Fibroblast of skin of right quadriceps (primary cell): ENCODE data around the gene SPRR3.
A peak's percentile ranks its signal among the peaks of the same experiment; 100 is the strongest.
"Not testable (repeated sequence)": the region's sequence is repeated elsewhere in the genome, so short reads cannot be mapped to it uniquely, and the experiment has no call there.

ENCODE experiments used
- DNase-seq: peaks from one replicate; pipeline ENCODE4 v3.0.0-alpha.2; 2013

The SPRR3 gene

GRCh38 chr1:152986578-152986977 is 15.0 kb upstream of the SPRR3 start:
- no peak for DNase-seq

- DNase-seq = no peak
Observed at GRCh38 chr1:152993186-152993585, 8.4 kb upstream of the SPRR3 start.

DNA sequence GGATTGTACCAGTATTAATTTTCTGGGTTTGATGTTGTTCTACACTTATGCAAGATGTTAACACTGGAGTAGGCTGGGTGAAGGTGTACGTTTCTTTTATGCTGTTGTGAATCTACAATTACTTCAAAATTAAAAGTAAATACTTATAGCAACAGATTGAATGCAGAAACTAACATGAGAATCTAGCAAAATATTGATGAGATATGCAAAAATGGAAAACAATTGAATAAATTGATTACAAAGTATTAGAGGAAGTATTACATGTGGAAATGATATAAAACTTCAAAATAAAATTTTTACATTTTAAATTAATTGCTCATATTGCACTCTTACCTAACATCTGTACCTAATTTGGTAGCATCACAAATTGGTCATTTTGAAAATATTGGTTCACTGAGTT is 5.7 kb upstream of the SPRR3 start:
- DNase-seq = no peak

DNA sequence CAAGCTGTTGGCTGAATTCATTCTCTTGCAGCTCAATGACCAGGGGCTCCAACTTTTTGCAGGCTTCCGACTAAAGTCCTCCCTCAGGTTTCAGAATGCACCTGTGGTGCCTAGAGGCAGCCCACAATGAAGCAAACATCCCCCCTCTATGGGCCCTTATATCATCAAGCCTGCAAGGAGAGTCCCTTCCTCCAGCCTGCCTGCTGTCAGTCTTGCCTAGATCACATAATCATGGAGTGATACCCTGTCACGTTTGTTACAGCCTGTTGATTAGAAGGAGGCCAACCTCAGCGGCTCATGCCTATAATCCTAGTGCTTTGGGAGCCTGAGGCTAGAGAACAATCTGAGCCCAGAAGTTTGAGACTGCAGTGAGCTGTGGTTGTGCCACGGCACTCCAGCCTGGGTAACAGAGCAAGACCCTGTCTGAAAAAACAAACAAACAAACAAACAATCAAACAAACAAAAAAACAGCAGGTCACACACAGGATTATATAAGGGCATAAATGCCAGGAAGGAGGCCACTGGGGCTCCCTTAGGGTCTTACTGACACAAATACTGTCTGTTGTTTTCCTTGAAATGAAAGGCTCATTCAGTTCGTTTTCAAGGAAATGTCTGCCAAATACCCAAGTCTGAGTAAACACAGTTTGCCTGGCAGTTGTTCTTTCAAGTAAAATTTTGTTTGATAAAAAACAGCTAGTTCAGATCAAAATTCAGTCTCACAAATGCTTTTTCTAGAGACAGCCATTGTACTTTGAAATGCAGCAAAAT is 4.7 kb upstream of the SPRR3 start:
- DNase-seq = no peak

GRCh38 chr1:152997901-152998300 is 3.6 kb upstream of the SPRR3 start:
- DNase-seq = no peak

- no peak for DNase-seq
Observed at GRCh38 chr1:152998476-152998875, 3.1 kb upstream of the SPRR3 start.

- DNase-seq = no peak
Observed at GRCh38 chr1:152999818-153000217, 1.7 kb upstream of the SPRR3 start.

GRCh38 chr1:153000294-153000693 is 1.3 kb upstream of the SPRR3 start:
- no peak for DNase-seq

DNA sequence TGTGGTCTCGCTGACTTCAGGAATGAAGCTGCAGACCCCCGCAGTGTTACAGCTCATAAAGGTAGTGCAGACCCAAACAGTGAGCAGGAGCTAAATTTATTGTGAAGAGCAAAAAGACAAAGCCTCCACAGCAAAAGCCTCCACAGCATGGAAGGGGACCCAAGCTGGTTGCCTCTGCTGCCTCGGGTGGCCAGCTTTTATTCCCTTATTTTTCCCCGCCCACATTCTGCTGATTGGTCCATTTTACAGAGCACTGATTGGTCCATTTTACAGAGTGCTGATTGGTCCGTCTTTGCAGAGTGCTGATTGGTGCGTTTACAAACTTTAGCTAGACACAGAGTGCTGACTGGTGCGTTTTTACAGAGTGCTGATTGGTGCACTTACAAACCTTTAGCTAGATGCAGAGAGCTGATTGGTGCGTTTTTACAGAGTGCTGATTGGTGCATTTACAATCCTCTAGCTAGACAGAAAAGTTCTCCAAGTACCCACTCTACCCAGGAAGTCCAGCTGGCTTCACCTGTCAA is 9.7 kb downstream of the SPRR3 start:
- DNase-seq = not testable (repeated sequence)

DNA sequence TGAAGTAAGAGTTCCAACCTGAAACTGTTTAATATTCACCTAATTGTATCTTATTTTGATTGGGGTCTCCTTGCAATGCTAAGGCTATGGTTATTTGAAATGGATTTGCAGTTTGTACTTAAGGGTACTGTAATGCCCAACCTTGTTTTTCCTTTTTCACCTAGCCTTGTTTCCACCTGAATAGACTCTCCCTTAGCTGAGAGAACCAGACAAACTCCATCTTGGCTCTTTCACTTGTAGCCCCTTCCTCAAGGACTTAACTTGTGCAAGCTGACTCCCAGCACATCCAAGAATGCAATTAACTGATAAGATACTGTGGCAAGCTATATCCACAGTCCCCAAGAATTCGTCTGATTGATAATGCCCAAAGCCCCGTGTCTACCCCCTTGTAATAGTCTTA is 20.3 kb downstream of the SPRR3 start:
- DNase-seq = not testable (repeated sequence)

- not testable (repeated sequence) for DNase-seq
Observed at GRCh38 chr1:153022340-153022739, 20.8 kb downstream of the SPRR3 start.

DNA sequence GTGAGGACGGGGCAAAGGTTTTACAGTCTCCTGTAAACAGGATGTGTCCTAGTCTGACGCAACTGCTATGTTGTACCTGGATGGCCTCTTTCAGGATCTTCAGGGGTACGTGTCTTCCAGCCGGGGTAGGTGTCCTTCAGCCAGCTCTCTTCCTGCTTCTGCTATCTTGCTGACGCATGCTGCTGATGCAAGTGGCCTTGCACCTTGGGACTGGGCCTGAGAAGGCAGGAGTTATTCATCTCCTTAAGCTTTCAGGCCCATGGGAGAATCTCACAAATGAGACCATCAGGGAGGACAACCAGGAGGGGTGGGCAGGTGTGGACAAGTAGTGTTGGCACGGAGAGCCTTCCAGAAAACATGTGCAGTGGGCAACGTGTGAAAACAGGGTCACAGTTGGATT is 21.6 kb downstream of the SPRR3 start:
- no peak for DNase-seq

- no peak for DNase-seq
Observed at GRCh38 chr1:153024413-153024812, 22.9 kb downstream of the SPRR3 start.

- DNase-seq = no peak
Observed at GRCh38 chr1:153025797-153026196, 24.2 kb downstream of the SPRR3 start.

- DNase-seq = no peak
Observed at GRCh38 chr1:153028766-153029165, 27.2 kb downstream of the SPRR3 start.

DNA sequence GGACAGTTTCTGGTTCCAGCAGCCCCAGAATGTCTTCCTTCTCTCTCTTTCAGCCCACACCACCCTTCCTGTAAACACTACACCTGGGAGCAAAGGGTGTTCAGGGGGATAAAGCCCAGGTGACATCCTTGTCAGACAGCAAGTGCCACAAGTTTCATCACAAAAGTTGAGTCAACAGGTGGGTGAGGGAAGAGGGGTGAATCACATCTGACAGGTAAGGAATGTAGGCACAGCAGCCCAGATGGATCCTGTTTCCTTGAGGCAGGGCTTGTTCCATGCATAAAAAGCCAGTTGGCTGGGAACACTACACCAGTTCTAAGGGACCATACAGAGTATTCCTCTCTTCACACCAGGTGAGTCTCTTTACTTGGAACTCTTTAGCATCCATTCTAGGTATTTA is 29.3 kb downstream of the SPRR3 start, which contains the start of gene SPRR1B:
SPRR1B (plus strand) TSS at position 309 of the 400 bp plus-strand sequence. CDS start 1,143 bp downstream, outside the sequence.
- DNase-seq = no peak

DNA sequence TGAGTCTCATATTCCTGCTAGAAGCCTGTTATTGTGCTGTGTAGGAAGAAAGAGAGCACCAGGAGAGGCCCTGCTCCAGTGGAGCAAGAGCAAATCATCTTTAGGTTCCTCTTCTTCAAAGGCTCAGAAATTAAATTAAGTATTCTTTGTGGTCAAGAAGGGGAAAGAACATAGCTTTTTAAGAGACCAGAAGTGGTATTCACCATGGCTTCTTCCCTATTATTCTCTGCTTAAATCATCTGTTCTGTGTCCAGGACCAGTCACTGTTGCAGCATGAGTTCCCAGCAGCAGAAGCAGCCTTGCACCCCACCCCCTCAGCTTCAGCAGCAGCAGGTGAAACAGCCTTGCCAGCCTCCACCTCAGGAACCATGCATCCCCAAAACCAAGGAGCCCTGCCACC is 30.5 kb downstream of the SPRR3 start:
- no peak for DNase-seq

GRCh38 chr1:153032677-153033308 is 31.2 kb downstream of the SPRR3 start:
- DNase-seq = peak; percentile 38

DNA sequence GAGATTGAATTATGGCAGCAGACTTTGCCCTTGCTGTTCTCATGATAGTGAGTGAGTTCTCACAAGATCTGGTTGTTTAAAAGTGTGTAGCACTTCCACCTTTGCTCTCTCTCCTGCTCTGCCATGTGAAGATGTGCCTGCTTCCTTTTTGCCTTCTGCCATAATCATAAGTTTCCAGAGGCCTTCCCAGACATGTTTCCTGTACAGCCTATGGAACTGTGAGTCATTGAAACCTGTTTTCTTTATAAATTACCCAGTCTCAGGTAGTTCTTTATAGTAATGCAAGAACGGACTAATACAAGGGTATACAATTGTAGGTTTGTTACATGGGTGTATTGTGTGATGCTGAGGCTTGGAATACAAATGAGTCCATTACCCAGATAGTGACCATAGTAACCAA is 33.7 kb downstream of the SPRR3 start:
- no peak for DNase-seq

DNA sequence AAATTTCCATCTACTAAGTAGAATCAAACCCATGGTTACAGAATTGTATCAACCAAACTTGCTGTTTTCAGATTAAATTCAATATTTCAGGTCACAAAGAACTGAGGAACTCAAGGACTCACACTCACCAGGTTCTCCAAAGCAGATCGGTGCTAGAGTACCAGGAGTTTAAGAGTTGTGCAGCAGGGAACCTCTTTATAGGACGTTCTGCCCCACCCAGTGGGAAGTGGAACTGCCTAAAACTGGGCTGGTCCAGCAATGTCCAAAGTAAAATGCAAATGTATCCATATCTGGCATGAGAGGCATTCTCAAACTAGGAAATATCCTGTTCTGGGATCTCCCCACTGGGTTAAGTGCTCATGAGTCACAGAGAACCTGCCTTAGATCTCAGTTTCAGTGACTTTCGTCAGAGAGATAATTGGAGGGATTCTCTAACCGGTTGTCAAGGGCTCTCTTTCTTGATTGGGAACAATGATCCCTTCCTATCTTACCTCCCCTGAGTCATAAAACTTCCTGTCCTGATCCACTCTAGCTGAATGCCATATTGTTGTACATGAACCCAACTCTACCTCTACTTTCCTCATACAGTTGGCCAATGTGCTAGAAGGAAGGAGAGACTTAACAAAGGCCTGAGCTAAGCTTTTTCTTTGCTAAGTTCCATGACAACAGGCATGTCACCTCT is 39.5 kb downstream of the SPRR3 start, which contains the start of gene SPRR2D:
SPRR2D (minus strand) TSS at position 171 of the 682 bp plus-strand sequence. CDS start 774 bp downstream, outside the sequence.
- no peak for DNase-seq

- DNase-seq = no peak
Observed at GRCh38 chr1:153049211-153049610, 47.7 kb downstream of the SPRR3 start.
